Skeletal muscle cell (primary cell): ENCODE measurements around the gene KMT2C.
"Not testable (repeated sequence)": the region's sequence is repeated elsewhere in the genome, so short reads cannot be mapped to it uniquely, and the experiment has no call there.

Source experiments
- DNase-seq: peaks from one replicate; pipeline ENCODE4 v3.0.0-alpha.2; 2010; ENCODE audit warnings: low read depth
- H3K4me3 ChIP-seq: 2 replicates; pipeline ENCODE4 v1.5.1; 2011; ENCODE audit warnings: low read depth, mild to moderate bottlenecking, control low read depth, low read length, moderate library complexity

The KMT2C gene

GRCh38 chr7:152443586-152443985 is 7.8 kb upstream of the KMT2C start:
- H3K4me3 ChIP-seq = no peak overlapping the region
- no peak for DNase-seq

- no peak for DNase-seq
- no peak overlapping the region for H3K4me3 ChIP-seq
Observed at GRCh38 chr7:152442330-152442835, 6.6 kb upstream of the KMT2C start.

- H3K4me3 ChIP-seq, DNase-seq: not testable (repeated sequence)
Observed at GRCh38 chr7:152441810-152442209, 6.0 kb upstream of the KMT2C start.

GRCh38 chr7:152441168-152441567 is 5.4 kb upstream of the KMT2C start:
- not testable (repeated sequence) for DNase-seq, H3K4me3 ChIP-seq

- not testable (repeated sequence) for DNase-seq, H3K4me3 ChIP-seq
Observed at GRCh38 chr7:152438017-152438416, 2.2 kb upstream of the KMT2C start.

- H3K4me3 ChIP-seq = peak overlapping the region; percentile 52
- not testable (repeated sequence) for DNase-seq
Observed at GRCh38 chr7:152436931-152437575, 1.2 kb upstream of the KMT2C start.

GRCh38 chr7:152436111-152436930 is 518 bp upstream of the KMT2C start:
- DNase-seq = peak; percentile 79
- peak overlapping the region; percentile 54 for H3K4me3 ChIP-seq

GRCh38 chr7:152434511-152435383 is 1.1 kb downstream of the KMT2C start:
- peak overlapping the region; percentile 64 for H3K4me3 ChIP-seq
- DNase-seq = not testable (repeated sequence)

- not testable (repeated sequence) for DNase-seq
- peak overlapping the region; percentile 64 for H3K4me3 ChIP-seq
Observed at GRCh38 chr7:152433721-152434490, 1.9 kb downstream of the KMT2C start.

- not testable (repeated sequence) for DNase-seq, H3K4me3 ChIP-seq
Observed at GRCh38 chr7:152432735-152433134, 3.1 kb downstream of the KMT2C start.

- DNase-seq = no peak
- H3K4me3 ChIP-seq = no peak overlapping the region
Observed at GRCh38 chr7:152430854-152431253, 4.9 kb downstream of the KMT2C start.

- not testable (repeated sequence) for H3K4me3 ChIP-seq, DNase-seq
Observed at GRCh38 chr7:152430118-152430517, 5.7 kb downstream of the KMT2C start.

- no peak overlapping the region for H3K4me3 ChIP-seq
- no peak for DNase-seq
Observed at GRCh38 chr7:152424348-152425108, 11.3 kb downstream of the KMT2C start.

- DNase-seq = no peak
- no peak overlapping the region for H3K4me3 ChIP-seq
Observed at GRCh38 chr7:152423991-152424347, 11.8 kb downstream of the KMT2C start.

GRCh38 chr7:152423171-152423570 is 12.6 kb downstream of the KMT2C start:
- not testable (repeated sequence) for DNase-seq, H3K4me3 ChIP-seq

GRCh38 chr7:152420950-152421349 is 14.9 kb downstream of the KMT2C start:
- not testable (repeated sequence) for DNase-seq, H3K4me3 ChIP-seq

GRCh38 chr7:152419473-152420429 is 16.1 kb downstream of the KMT2C start:
- no peak for DNase-seq
- H3K4me3 ChIP-seq = no peak overlapping the region
